GM23338 (cell line): ENCODE results near the gene PLG. TPM values are rescaled to one million over a fixed set of nuclear protein-coding genes. Genes with fewer than 3 reads are reported as not detected.
"Not testable (repeated sequence)": the region's sequence is repeated elsewhere in the genome, so short reads cannot be mapped to it uniquely, and the experiment has no call there.

Experiments
- ATAC-seq: fragments of 200-7000 bp; cut with Tn5 transposase; 3 replicates; pipeline ENCODE4 v1.9.1; 2020
- DNase-seq: peaks from one replicate; pipeline ENCODE4 v3.0.0-alpha.2; 2015; ENCODE audit warnings: low spot score
- H2AFZ ChIP-seq: fragments of 200-600 bp; sonication (generic); 2 replicates; pipeline ENCODE4 v1.8.0; 2016; ENCODE audit warnings: antibody characterized with exemption, mild to moderate bottlenecking, moderate library complexity
- H3F3A ChIP-seq: fragments of 200-600 bp; sonication (generic); replicated peaks from 2 replicates; pipeline ENCODE4 v1.8.0; 2017; ENCODE audit warnings: antibody characterized with exemption, mixed run types, low read depth
- H3K27ac ChIP-seq: fragments of 200-600 bp; sonication (generic); 2 replicates; pipeline ENCODE4 v1.6.1; 2016; ENCODE audit warnings: low read depth
- H3K27me3 ChIP-seq: fragments of 200-600 bp; sonication (generic); 2 replicates; pipeline ENCODE4 v1.8.0; 2016; ENCODE audit warnings: mild to moderate bottlenecking, mixed run types, moderate library complexity; ENCODE audit not compliant: insufficient read depth
- H3K36me3 ChIP-seq: fragments of 200-600 bp; sonication (generic); 2 replicates; pipeline ENCODE4 v1.8.0; 2016; ENCODE audit warnings: mild to moderate bottlenecking; ENCODE audit not compliant: insufficient read depth
- H3K4me1 ChIP-seq: fragments of 200-600 bp; sonication (generic); 2 replicates; pipeline ENCODE4 v1.8.0; 2016; ENCODE audit warnings: mild to moderate bottlenecking, moderate library complexity; ENCODE audit not compliant: insufficient read depth
- H3K4me2 ChIP-seq: fragments of 200-600 bp; sonication (generic); 2 replicates; pipeline ENCODE4 v1.7.1; 2017; ENCODE audit warnings: mixed run types
- H3K4me3 ChIP-seq: fragments of 200-600 bp; sonication (generic); 2 replicates; pipeline ENCODE4 v1.6.1; 2016; ENCODE audit warnings: mixed run types
- H3K79me2 ChIP-seq: fragments of 200-600 bp; sonication (generic); replicated peaks from 2 replicates; pipeline ENCODE4 v1.8.0; 2017; ENCODE audit warnings: mild to moderate bottlenecking; ENCODE audit not compliant: insufficient read depth
- H3K9me2 ChIP-seq: fragments of 200-600 bp; sonication (generic); 2 replicates; pipeline ENCODE4 v1.8.0; 2017; ENCODE audit not compliant: insufficient read depth
- H4K20me1 ChIP-seq: fragments of 200-600 bp; sonication (generic); replicated peaks from 2 replicates; pipeline ENCODE4 v1.8.0; 2017; ENCODE audit warnings: mild to moderate bottlenecking; ENCODE audit not compliant: insufficient read depth
- H3K27ac Mint-ChIP-seq: 2 replicates; pipeline ENCODE4 v1.8.0; 2020; ENCODE audit warnings: inconsistent platforms, mild to moderate bottlenecking, moderate library complexity, mixed read lengths
- H3K27me3 Mint-ChIP-seq: 3 replicates; pipeline ENCODE4 v1.8.0; 2022; ENCODE audit warnings: low read depth, mild to moderate bottlenecking, moderate library complexity, mixed read lengths, inconsistent platforms; ENCODE audit not compliant: insufficient read depth, poor library complexity
- H3K36me3 Mint-ChIP-seq: 3 replicates; pipeline ENCODE4 v1.8.0; 2021; ENCODE audit warnings: low read depth, mild to moderate bottlenecking, inconsistent platforms, moderate library complexity, mixed read lengths
- H3K4me1 Mint-ChIP-seq: 3 replicates; pipeline ENCODE4 v1.8.0; 2020; ENCODE audit warnings: mild to moderate bottlenecking, inconsistent platforms, mixed read lengths
- H3K4me3 Mint-ChIP-seq: 3 replicates; pipeline ENCODE4 v1.8.0; 2021; ENCODE audit warnings: moderate library complexity, mild to moderate bottlenecking, inconsistent platforms, mixed read lengths
- H3K9me3 Mint-ChIP-seq: 3 replicates; pipeline ENCODE4 v1.8.0; 2020; ENCODE audit warnings: moderate library complexity, mild to moderate bottlenecking, inconsistent platforms, mixed read lengths
- CTCF ChIP-seq, 2 experiments: fragments of 200-600 bp in 1 of 2; sonication (generic) in 1 of 2; conservative IDR thresholded peaks; 2 replicates each; pipeline versions ENCODE4 v1.5.1 to v1.6.1; 2016 to 2017; ENCODE audit warnings: antibody characterized with exemption in 2 of 2, low read depth in 2 of 2, mild to moderate bottlenecking in 2 of 2, moderate library complexity in 1 of 2
- EZH2 ChIP-seq: fragments of 200-600 bp; sonication (generic); IDR thresholded peaks from one replicate; pipeline ENCODE4 v1.8.0; 2017; ENCODE audit warnings: antibody characterized with exemption, mild to moderate bottlenecking, low read depth; ENCODE audit not compliant: unreplicated experiment
- EZH2phosphoT487 ChIP-seq: fragments of 200-600 bp; sonication (generic); IDR thresholded peaks from one replicate; pipeline ENCODE4 v1.8.1; 2018; ENCODE audit warnings: antibody characterized with exemption; ENCODE audit not compliant: unreplicated experiment
- JUNB ChIP-seq: IDR thresholded peaks from one replicate; pipeline ENCODE4 v1.6.1; 2016; ENCODE audit warnings: antibody characterized with exemption; ENCODE audit not compliant: unreplicated experiment
- NANOG ChIP-seq: IDR thresholded peaks from 2 replicates; pipeline ENCODE4 v1.6.1; 2016; ENCODE audit warnings: antibody characterized with exemption, borderline replicate concordance
- POLR2AphosphoS5 ChIP-seq: IDR thresholded peaks from 2 replicates; pipeline ENCODE4 v1.6.1; 2016; ENCODE audit warnings: antibody characterized with exemption, low read depth
- STAT1 ChIP-seq: IDR thresholded peaks from one replicate; pipeline ENCODE4 v1.6.1; 2016; ENCODE audit warnings: antibody characterized with exemption; ENCODE audit not compliant: unreplicated experiment
- ZNF114 ChIP-seq: fragments of 250-450 bp; sonication (Bioruptor Pico); IDR thresholded peaks from 2 replicates; pipeline ENCODE4 v1.5.0; 2020; ENCODE audit warnings: mild to moderate bottlenecking, moderate library complexity
- ZNF331 ChIP-seq: fragments of 250-450 bp; sonication (Bioruptor Pico); IDR thresholded peaks from 2 replicates; pipeline ENCODE4 v1.5.0; 2020; ENCODE audit warnings: low read depth, mild to moderate bottlenecking, moderate library complexity
- polyA plus RNA-seq: library from polyadenylated mRNA; unstranded; fragments of >200 nt; fragmentation: Nextera tagmentation; extraction: Ambion mirVana; gene quantifications from 2 replicates; pipeline ENCODE4 v1.2.1, GENCODE V29; 2016
- total RNA-seq: library from RNA; depleted of rRNA; stranded (reverse); fragments of >200 nt; shearing (Covaris generic); gene quantifications from 2 replicates; pipeline ENCODE4 v1.2.3, GENCODE V29; 2014
- TF ChIP-seq, protein P1 (sequence below): IDR thresholded peaks from one replicate; pipeline ENCODE4 v1.6.1; 2018; ENCODE audit warnings: antibody characterized with exemption; ENCODE audit not compliant: unreplicated experiment

Gene PLG
- total and polyA plus RNA-seq, 2 experiments from 2014 or later: not detected

DNA sequence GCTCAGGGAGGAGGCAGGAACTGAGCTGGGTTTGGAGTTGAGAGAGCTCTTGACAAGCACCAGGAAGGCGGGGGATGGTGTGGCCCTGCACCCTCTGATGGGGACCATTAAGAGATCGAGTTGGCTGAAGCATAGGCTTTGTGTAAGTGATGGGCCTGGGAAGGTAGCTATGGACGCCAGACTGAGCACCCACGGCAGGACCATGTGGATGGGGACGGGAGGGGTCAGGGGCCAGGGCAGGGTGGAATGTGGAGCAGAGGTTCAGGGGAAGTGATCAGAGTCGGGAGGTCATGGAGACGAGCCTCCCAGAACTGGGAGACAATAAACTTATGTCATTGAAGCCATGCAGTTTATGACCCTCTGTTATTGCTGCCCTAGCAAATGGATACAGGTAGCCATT lies 81.7 kb downstream of the PLG start:
- Histone ChIP-seq H3K36me3 (no peaks in the 10 kb centered on the region), H4K20me1 (no peaks in the 10 kb centered on the region), H3F3A (no peaks in the 10 kb centered on the region), H2AFZ (no peak overlapping the region), H3K79me2 (no peaks in the 10 kb centered on the region), H3K27ac (no peak overlapping the region), H3K4me2 (no peak overlapping the region), H3K9me2 (no peaks in the 10 kb centered on the region), H3K27me3 (no peaks in the 10 kb centered on the region), H3K4me1 (no peaks in the 10 kb centered on the region; the same call in 1 of the 2 replicates), H3K4me3 (no peak overlapping the region)
- H3K27ac Mint-ChIP-seq: no peak overlapping the region
- peaks cover under 1% of the 10 kb centered on the region; the same call in 2 of the 3 replicates for H3K9me3 Mint-ChIP-seq
- no peak overlapping the region for H3K4me3 Mint-ChIP-seq
- TF ChIP-seq NANOG (no peak), ZNF331 (CRISPR knock-in tag) (no peak)
- peaks cover 3% of the 10 kb centered on the region for H3K27me3 Mint-ChIP-seq
- no peaks in the 10 kb centered on the region for H3K36me3 Mint-ChIP-seq
- peaks cover 4% of the 10 kb centered on the region; the same call in 2 of the 3 replicates for H3K4me1 Mint-ChIP-seq
- DNase-seq (no peak), ATAC-seq (no peak)

DNA sequence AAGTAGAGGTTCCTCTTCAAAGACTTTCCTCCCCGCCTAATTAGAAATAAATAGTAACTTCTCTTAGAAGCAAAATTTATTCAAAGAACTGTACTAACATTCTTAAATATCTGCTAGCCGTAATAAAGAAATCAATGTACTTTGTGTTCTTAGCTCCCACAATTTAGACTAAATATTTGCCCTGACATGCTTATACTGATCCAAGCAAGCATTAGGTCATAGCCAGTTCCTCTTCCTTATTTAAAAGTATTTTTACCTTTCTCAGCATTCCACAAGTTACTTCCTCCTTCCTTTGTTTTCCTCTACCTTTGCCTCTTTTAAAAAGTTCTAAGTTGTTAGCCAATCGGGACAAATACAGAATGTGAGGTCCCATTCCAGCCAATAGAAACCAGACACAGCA lies 86.1 kb downstream of the PLG start:
- H3F3A ChIP-seq, ATAC-seq, H3K36me3 Mint-ChIP-seq, DNase-seq, H3K4me2 ChIP-seq, H3K9me2 ChIP-seq, H2AFZ ChIP-seq, H3K27ac ChIP-seq, H3K4me3 Mint-ChIP-seq, H3K36me3 ChIP-seq, H4K20me1 ChIP-seq, H3K4me3 ChIP-seq, H3K79me2 ChIP-seq, H3K27ac Mint-ChIP-seq, H3K4me1 ChIP-seq, H3K9me3 Mint-ChIP-seq, H3K27me3 Mint-ChIP-seq, H3K27me3 ChIP-seq: not testable (repeated sequence)
- H3K4me1 Mint-ChIP-seq: peaks cover 21% of the 10 kb centered on the region

- Histone ChIP-seq H3K36me3 (no peaks in the 10 kb centered on the region), H3F3A (no peaks in the 10 kb centered on the region), H3K9me2 (no peaks in the 10 kb centered on the region), H3K4me3 (no peak overlapping the region), H3K4me2 (no peak overlapping the region), H4K20me1 (no peaks in the 10 kb centered on the region), H3K79me2 (no peaks in the 10 kb centered on the region), H3K4me1 (peaks cover 9% of the 10 kb centered on the region), H2AFZ (no peak overlapping the region), H3K27ac (no peak overlapping the region), H3K27me3 (no peaks in the 10 kb centered on the region)
- Mint-ChIP-seq H3K4me3 (no peak overlapping the region), H3K27me3 (peaks cover 8% of the 10 kb centered on the region), H3K36me3 (peaks cover 2% of the 10 kb centered on the region; the same call in 1 of the 3 replicates), H3K27ac (no peak overlapping the region), H3K4me1 (peaks cover 25% of the 10 kb centered on the region), H3K9me3 (peaks cover 3% of the 10 kb centered on the region; the same call in 2 of the 3 replicates)
- ATAC-seq (no peak; the same call in 2 of the 3 replicates), DNase-seq (peak; percentile 59)
- TF ChIP-seq EZH2phosphoT487 (no peak), JUNB (no peak), EZH2 (no peak), CTCF (conservative IDR thresholded peaks at IDR 0.05; ENCODE audit: low read depth in 2 of 2) (no peak), STAT1 (no peak), POLR2AphosphoS5 (no peak), ZNF114 (CRISPR knock-in tag) (no peak), NANOG (no peak)
- TF ChIP-seq, protein P1, sequence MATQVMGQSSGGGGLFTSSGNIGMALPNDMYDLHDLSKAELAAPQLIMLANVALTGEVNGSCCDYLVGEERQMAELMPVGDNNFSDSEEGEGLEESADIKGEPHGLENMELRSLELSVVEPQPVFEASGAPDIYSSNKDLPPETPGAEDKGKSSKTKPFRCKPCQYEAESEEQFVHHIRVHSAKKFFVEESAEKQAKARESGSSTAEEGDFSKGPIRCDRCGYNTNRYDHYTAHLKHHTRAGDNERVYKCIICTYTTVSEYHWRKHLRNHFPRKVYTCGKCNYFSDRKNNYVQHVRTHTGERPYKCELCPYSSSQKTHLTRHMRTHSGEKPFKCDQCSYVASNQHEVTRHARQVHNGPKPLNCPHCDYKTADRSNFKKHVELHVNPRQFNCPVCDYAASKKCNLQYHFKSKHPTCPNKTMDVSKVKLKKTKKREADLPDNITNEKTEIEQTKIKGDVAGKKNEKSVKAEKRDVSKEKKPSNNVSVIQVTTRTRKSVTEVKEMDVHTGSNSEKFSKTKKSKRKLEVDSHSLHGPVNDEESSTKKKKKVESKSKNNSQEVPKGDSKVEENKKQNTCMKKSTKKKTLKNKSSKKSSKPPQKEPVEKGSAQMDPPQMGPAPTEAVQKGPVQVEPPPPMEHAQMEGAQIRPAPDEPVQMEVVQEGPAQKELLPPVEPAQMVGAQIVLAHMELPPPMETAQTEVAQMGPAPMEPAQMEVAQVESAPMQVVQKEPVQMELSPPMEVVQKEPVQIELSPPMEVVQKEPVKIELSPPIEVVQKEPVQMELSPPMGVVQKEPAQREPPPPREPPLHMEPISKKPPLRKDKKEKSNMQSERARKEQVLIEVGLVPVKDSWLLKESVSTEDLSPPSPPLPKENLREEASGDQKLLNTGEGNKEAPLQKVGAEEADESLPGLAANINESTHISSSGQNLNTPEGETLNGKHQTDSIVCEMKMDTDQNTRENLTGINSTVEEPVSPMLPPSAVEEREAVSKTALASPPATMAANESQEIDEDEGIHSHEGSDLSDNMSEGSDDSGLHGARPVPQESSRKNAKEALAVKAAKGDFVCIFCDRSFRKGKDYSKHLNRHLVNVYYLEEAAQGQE: no peak
Observed at GRCh38 chr6:160788806-160789205, 86.8 kb downstream of the PLG start.
